Breast epithelium (tissue), 3 donors: ENCODE results near the gene KCTD16.

ENCODE experiments used
- CTCF ChIP-seq, 3 donors: fragments of 450-650 bp; IDR thresholded peaks; one replicate each; pipeline ENCODE4 v1.5.1; 2016 to 2017; ENCODE audit warnings: antibody characterized with exemption in 3 of 3, mild to moderate bottlenecking in 3 of 3, moderate library complexity in 3 of 3
- POLR2A ChIP-seq: fragments of 450-650 bp; IDR thresholded peaks from one replicate; pipeline ENCODE4 v1.6.1; 2016; ENCODE audit warnings: antibody characterized with exemption, mild to moderate bottlenecking, moderate library complexity

DNA sequence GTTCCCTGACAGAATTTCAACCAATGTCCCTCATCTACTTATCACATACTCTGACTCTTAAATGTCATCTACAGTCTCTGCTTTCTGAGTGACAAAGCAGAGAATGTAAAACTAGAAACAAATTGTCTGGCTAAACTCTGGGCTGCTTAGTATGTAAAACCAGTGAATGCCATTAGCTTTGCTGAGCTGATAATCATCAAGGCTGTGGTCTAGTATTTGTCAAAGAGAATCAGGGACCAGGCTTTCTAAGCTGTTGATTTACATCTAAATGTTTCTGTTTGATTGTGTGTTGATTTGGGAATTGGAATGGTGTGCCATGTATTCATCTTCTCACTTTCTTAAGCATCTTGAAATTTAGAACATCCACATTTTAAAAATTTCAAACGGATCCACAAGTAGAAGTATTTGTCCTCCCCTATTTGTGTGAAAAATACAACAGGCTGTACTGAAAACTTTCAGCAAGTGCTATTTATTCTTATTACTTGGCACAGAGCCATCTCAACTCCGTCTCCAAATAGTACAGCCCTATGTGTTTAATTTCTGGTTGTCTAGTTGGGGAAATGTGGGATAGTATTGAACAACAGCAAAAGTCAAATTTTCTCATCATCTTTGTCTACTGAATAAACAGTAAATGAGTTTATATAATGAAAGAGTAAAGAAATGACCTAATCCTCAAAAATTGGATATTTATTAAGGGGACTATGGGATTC, 251.5 kb downstream of the KCTD16 start:
- TF ChIP-seq CTCF (IDR thresholded peaks at IDR 0.05) = no peak
- TF ChIP-seq POLR2A = no peak
